NB4 (cell line): Measurements from ENCODE around the gene ZNF778.

Source experiments
- CTCF ChIP-seq: IDR thresholded peaks from one replicate; pipeline ENCODE4 v1.5.1; 2012; ENCODE audit warnings: low read depth, low read length
- POLR2A ChIP-seq: IDR thresholded peaks from 2 replicates; pipeline ENCODE4 v1.6.1; 2011; ENCODE audit warnings: mild to moderate bottlenecking; ENCODE audit not compliant: insufficient read length; ENCODE audit errors: extremely low read depth

- TF ChIP-seq POLR2A (no peak), CTCF (no peak)
Measured at GRCh38 chr16:89184677-89184932, 32.9 kb upstream of the ZNF778 start.
